SK-N-SH treated with all-trans-retinoic acid at 6 μM for 48 hours (cell line): Measurements from ENCODE around the gene SLC24A5.

Experiments used
- ARNTL ChIP-seq: fragments of 450-650 bp; formaldehyde crosslinking; IDR thresholded peaks from 2 replicates; pipeline ENCODE4 v1.5.0; 2020; ENCODE audit warnings: low read depth, mild to moderate bottlenecking, moderate library complexity, borderline replicate concordance
- GLIS3 ChIP-seq: fragments of 250-450 bp; sonication (Bioruptor Pico); IDR thresholded peaks from 2 replicates; pipeline ENCODE4 v1.5.0; 2020; ENCODE audit warnings: mild to moderate bottlenecking, moderate library complexity
- PATZ1 ChIP-seq: fragments of 250-450 bp; sonication (Bioruptor Pico); IDR thresholded peaks from 2 replicates; pipeline ENCODE4 v1.8.0; 2020; ENCODE audit warnings: mild to moderate bottlenecking, moderate library complexity, borderline replicate concordance
- POU6F1 ChIP-seq: fragments of 250-450 bp; sonication (Bioruptor Pico); IDR thresholded peaks from 2 replicates; pipeline ENCODE4 v1.8.0; 2021; ENCODE audit warnings: low read depth, mild to moderate bottlenecking, moderate library complexity, borderline replicate concordance
- PPARA ChIP-seq: fragments of 250-450 bp; sonication (Bioruptor Pico); IDR thresholded peaks from 2 replicates; pipeline ENCODE4 v1.5.0; 2020; ENCODE audit warnings: mild to moderate bottlenecking, borderline replicate concordance
- RARB ChIP-seq: fragments of 250-450 bp; sonication (Bioruptor Pico); IDR thresholded peaks from 2 replicates; pipeline ENCODE4 v1.8.0; 2021; ENCODE audit warnings: mild to moderate bottlenecking, moderate library complexity
- TCF4 ChIP-seq: fragments of 250-450 bp; sonication (Bioruptor Pico); IDR thresholded peaks from 2 replicates; pipeline ENCODE4 v1.8.0; 2021; ENCODE audit warnings: mild to moderate bottlenecking, moderate library complexity, borderline replicate concordance
- ZFP3 ChIP-seq: fragments of 250-450 bp; sonication (Bioruptor Pico); IDR thresholded peaks from 2 replicates; pipeline ENCODE4 v1.5.0; 2020; ENCODE audit warnings: mild to moderate bottlenecking, moderate library complexity
- ZFP30 ChIP-seq: fragments of 450-650 bp; formaldehyde crosslinking; IDR thresholded peaks from 2 replicates; pipeline ENCODE4 v1.5.0; 2022; ENCODE audit warnings: mild to moderate bottlenecking, moderate library complexity
- TF ChIP-seq, protein P1 (sequence below): fragments of 250-450 bp; sonication (Bioruptor Pico); IDR thresholded peaks from 2 replicates; pipeline ENCODE4 v1.5.1; 2021; ENCODE audit warnings: mild to moderate bottlenecking, moderate library complexity
- TF ChIP-seq, protein P2 (sequence below): fragments of 250-450 bp; sonication (Bioruptor Pico); IDR thresholded peaks from 2 replicates; pipeline ENCODE4 v1.5.0; 2020; ENCODE audit warnings: mild to moderate bottlenecking, moderate library complexity

GRCh38 chr15:48176957-48177356 is 56.2 kb downstream of the SLC24A5 start:
- TF ChIP-seq, protein P1, sequence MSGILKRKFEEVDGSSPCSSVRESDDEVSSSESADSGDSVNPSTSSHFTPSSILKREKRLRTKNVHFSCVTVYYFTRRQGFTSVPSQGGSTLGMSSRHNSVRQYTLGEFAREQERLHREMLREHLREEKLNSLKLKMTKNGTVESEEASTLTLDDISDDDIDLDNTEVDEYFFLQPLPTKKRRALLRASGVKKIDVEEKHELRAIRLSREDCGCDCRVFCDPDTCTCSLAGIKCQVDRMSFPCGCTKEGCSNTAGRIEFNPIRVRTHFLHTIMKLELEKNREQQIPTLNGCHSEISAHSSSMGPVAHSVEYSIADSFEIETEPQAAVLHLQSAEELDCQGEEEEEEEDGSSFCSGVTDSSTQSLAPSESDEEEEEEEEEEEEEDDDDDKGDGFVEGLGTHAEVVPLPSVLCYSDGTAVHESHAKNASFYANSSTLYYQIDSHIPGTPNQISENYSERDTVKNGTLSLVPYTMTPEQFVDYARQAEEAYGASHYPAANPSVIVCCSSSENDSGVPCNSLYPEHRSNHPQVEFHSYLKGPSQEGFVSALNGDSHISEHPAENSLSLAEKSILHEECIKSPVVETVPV (CRISPR knock-in tag) = no peak
- no peak for TF ChIP-seq PPARA (CRISPR knock-in tag)
- TF ChIP-seq GLIS3 = no peak
- no peak for TF ChIP-seq POU6F1
- TF ChIP-seq, protein P2, sequence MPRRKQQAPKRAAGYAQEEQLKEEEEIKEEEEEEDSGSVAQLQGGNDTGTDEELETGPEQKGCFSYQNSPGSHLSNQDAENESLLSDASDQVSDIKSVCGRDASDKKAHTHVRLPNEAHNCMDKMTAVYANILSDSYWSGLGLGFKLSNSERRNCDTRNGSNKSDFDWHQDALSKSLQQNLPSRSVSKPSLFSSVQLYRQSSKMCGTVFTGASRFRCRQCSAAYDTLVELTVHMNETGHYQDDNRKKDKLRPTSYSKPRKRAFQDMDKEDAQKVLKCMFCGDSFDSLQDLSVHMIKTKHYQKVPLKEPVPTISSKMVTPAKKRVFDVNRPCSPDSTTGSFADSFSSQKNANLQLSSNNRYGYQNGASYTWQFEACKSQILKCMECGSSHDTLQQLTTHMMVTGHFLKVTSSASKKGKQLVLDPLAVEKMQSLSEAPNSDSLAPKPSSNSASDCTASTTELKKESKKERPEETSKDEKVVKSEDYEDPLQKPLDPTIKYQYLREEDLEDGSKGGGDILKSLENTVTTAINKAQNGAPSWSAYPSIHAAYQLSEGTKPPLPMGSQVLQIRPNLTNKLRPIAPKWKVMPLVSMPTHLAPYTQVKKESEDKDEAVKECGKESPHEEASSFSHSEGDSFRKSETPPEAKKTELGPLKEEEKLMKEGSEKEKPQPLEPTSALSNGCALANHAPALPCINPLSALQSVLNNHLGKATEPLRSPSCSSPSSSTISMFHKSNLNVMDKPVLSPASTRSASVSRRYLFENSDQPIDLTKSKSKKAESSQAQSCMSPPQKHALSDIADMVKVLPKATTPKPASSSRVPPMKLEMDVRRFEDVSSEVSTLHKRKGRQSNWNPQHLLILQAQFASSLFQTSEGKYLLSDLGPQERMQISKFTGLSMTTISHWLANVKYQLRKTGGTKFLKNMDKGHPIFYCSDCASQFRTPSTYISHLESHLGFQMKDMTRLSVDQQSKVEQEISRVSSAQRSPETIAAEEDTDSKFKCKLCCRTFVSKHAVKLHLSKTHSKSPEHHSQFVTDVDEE (CRISPR knock-in tag) = no peak
- no peak for TF ChIP-seq ZFP30 (CRISPR knock-in tag)
- no peak for TF ChIP-seq ZFP3 (CRISPR knock-in tag)
- no peak for TF ChIP-seq TCF4 (CRISPR knock-in tag)
- no peak for TF ChIP-seq PATZ1 (CRISPR knock-in tag)
- no peak for TF ChIP-seq ARNTL (CRISPR knock-in tag)
- TF ChIP-seq RARB (CRISPR knock-in tag) = no peak
